GM21576 (cell line): ENCODE results near the gene GRM1.

Experiments used
- ATAC-seq: cut with Tn5 transposase; IDR thresholded peaks from one replicate; pipeline ENCODE4 v1.9.1; 2021; ENCODE audit warnings: mild to moderate bottlenecking, moderate library complexity; ENCODE audit not compliant: unreplicated experiment

GRM1 gene

GRCh38 chr6:146434732-146435390, 406.0 kb downstream of the GRM1 start:
- ATAC-seq: no peak

GRCh38 chr6:146441907-146442306, 413.0 kb downstream of the GRM1 start:
- no peak for ATAC-seq

- no peak for ATAC-seq
Observed at GRCh38 chr6:146444189-146444588, 415.3 kb downstream of the GRM1 start.

- no peak for ATAC-seq
Observed at GRCh38 chr6:146445233-146445632, 416.4 kb downstream of the GRM1 start.

- no peak for ATAC-seq
Observed at GRCh38 chr6:146456886-146457285, 428.0 kb downstream of the GRM1 start.

GRCh38 chr6:146460941-146461340, 432.1 kb downstream of the GRM1 start:
- ATAC-seq: no peak

- ATAC-seq: no peak
Observed at GRCh38 chr6:146470091-146470770, 441.4 kb downstream of the GRM1 start.

GRCh38 chr6:146472918-146473317, 444.1 kb downstream of the GRM1 start:
- no peak for ATAC-seq

- ATAC-seq: no peak
Observed at GRCh38 chr6:146481527-146481926, 452.7 kb downstream of the GRM1 start.

- ATAC-seq: no peak
Observed at GRCh38 chr6:146484411-146484810, 455.5 kb downstream of the GRM1 start.
